CD14-positive monocyte (primary cell): ENCODE data around the gene KRT26. TPM values are rescaled to one million over a fixed set of nuclear protein-coding genes. Genes with fewer than 3 reads are reported as not detected.

Experiments used
- DNase-seq, 3 donors: peaks; one replicate each; pipeline ENCODE4 v3.0.0-alpha.2; 2011 to 2022
- H2AFZ ChIP-seq: 2 replicates; pipeline ENCODE4 v1.6.0; 2012; ENCODE audit warnings: mild to moderate bottlenecking, low read depth, low read length, inconsistent platforms; ENCODE audit not compliant: insufficient read depth, poor library complexity, severe bottlenecking
- H3K27ac ChIP-seq, 2 donors: 1 replicate in 1 of 2; 2 replicates in 1 of 2; pipeline ENCODE4 v1.5.1; 2012 to 2013; ENCODE audit warnings: low read length in 2 of 2, control low read depth in 1 of 2, inconsistent platforms in 1 of 2, low read depth in 1 of 2, mild to moderate bottlenecking in 1 of 2
- H3K27me3 ChIP-seq, 2 donors: one replicate each; pipeline versions ENCODE4 v1.6.0 to v1.6.1; 2011 to 2013; ENCODE audit warnings: low read length in 2 of 2; ENCODE audit not compliant: control insufficient read depth in 2 of 2, insufficient read depth in 2 of 2
- H3K36me3 ChIP-seq, 2 donors: replicated peaks in 1 of 2; 1 replicate in 1 of 2; 2 replicates in 1 of 2; pipeline versions ENCODE4 v1.5.1 to v1.6.1; 2012 to 2013; ENCODE audit warnings: low read length in 2 of 2, control low read depth in 1 of 2, inconsistent platforms in 1 of 2, mild to moderate bottlenecking in 1 of 2; ENCODE audit not compliant: insufficient read depth in 2 of 2, control insufficient read depth in 1 of 2
- H3K4me1 ChIP-seq, 2 donors: 1 replicate in 1 of 2; 2 replicates in 1 of 2; pipeline versions ENCODE4 v1.5.1 to v1.6.1; 2012 to 2013; ENCODE audit warnings: low read length in 2 of 2, control low read depth in 1 of 2, inconsistent platforms in 1 of 2, mild to moderate bottlenecking in 1 of 2, moderate library complexity in 1 of 2; ENCODE audit not compliant: insufficient read depth in 2 of 2, control insufficient read depth in 1 of 2
- H3K4me2 ChIP-seq: replicated peaks from 2 replicates; pipeline ENCODE3; 2012; ENCODE audit warnings: low read length, moderate library complexity, mild to moderate bottlenecking; ENCODE audit not compliant: poor library complexity, severe bottlenecking; ENCODE audit errors: extremely low read depth
- H3K4me3 ChIP-seq, 3 experiments: fragments of 200-600 bp in 1 of 3; sonication (generic) in 1 of 3; replicated peaks in 1 of 3; 1 replicate in 2 of 3; 2 replicates in 1 of 3; pipeline ENCODE4 v1.5.1; 2011 to 2013; ENCODE audit warnings: low read length in 3 of 3, mild to moderate bottlenecking in 3 of 3, control low read depth in 2 of 3, low read depth in 2 of 3, inconsistent platforms in 1 of 3, moderate library complexity in 1 of 3
- H3K79me2 ChIP-seq: 2 replicates; pipeline ENCODE4 v1.6.0; 2012; ENCODE audit warnings: mild to moderate bottlenecking, control low read depth, inconsistent platforms, low read length, moderate library complexity; ENCODE audit not compliant: insufficient read depth
- H3K9ac ChIP-seq: 2 replicates; pipeline ENCODE4 v1.6.0; 2017; ENCODE audit warnings: low read length, mild to moderate bottlenecking; ENCODE audit not compliant: insufficient read depth, poor library complexity, severe bottlenecking
- H3K9me3 ChIP-seq, 2 donors: replicated peaks in 1 of 2; 1 replicate in 1 of 2; 2 replicates in 1 of 2; pipeline versions ENCODE4 v1.5.1 to v1.6.1; 2012 to 2013; ENCODE audit warnings: low read length in 2 of 2, control low read depth in 1 of 2; ENCODE audit not compliant: control insufficient read depth in 1 of 2, insufficient read depth in 1 of 2
- H4K20me1 ChIP-seq: 2 replicates; pipeline ENCODE4 v1.6.0; 2012; ENCODE audit warnings: mild to moderate bottlenecking, low read length, control low read depth, moderate library complexity; ENCODE audit not compliant: insufficient read depth
- H3K27ac Mint-ChIP-seq, 7 donors: one replicate each; pipeline ENCODE4 v1.8.0; 2020; ENCODE audit warnings: mild to moderate bottlenecking in 7 of 7, mixed read lengths in 7 of 7, moderate library complexity in 6 of 7, inconsistent platforms in 2 of 7
- H3K27me3 Mint-ChIP-seq, 3 donors: one replicate each; pipeline ENCODE4 v1.8.0; 2021 to 2022; ENCODE audit warnings: low read depth in 3 of 3, mild to moderate bottlenecking in 3 of 3, mixed read lengths in 3 of 3, moderate library complexity in 3 of 3, inconsistent platforms in 1 of 3
- H3K36me3 Mint-ChIP-seq, 2 donors: one replicate each; pipeline ENCODE4 v1.8.0; 2020; ENCODE audit warnings: mixed read lengths in 2 of 2, inconsistent platforms in 1 of 2, mild to moderate bottlenecking in 1 of 2
- H3K4me1 Mint-ChIP-seq: one replicate; pipeline ENCODE4 v1.8.0; 2020; ENCODE audit warnings: mild to moderate bottlenecking, mixed read lengths
- H3K4me3 Mint-ChIP-seq, 2 donors: one replicate each; pipeline ENCODE4 v1.8.0; 2020; ENCODE audit warnings: mild to moderate bottlenecking in 2 of 2, mixed read lengths in 2 of 2, moderate library complexity in 1 of 2
- H3K9me3 Mint-ChIP-seq, 7 donors: one replicate each; pipeline ENCODE4 v1.8.0; 2020 to 2022; ENCODE audit warnings: mixed read lengths in 7 of 7, mild to moderate bottlenecking in 6 of 7, moderate library complexity in 6 of 7, inconsistent platforms in 2 of 7
- WGBS: methylation state at CpG from one replicate; pipeline ENCODE4 v1.1.5; 2013; ENCODE audit warnings: missing lambda C conversion rate; ENCODE audit not compliant: insufficient coverage; 5-methylcytosine and 5-hydroxymethylcytosine counted together
- intact Hi-C, 2 donors: fragments of 100-400 bp; cut with micrococcal nuclease; formaldehyde crosslinking; loops; one replicate each; pipeline versions ENCODE4 v1.15.0 to v1.15.1; 2023
- polyA plus RNA-seq, 3 donors: library from polyadenylated mRNA; depleted of rRNA in 1 of 3; unstranded in 2 of 3; stranded (reverse) in 1 of 3; fragments of 300-500 nt in 2 of 3; fragments of >200 nt in 1 of 3; fragmentation: Illumina TruSeq in 2 of 3; gene quantifications; 1 replicate in 2 of 3; 2 replicates in 1 of 3; pipeline ENCODE4 v1.2.3, GENCODE V29; 2012 to 2021
- TF ChIP-seq, protein P1 (sequence below): fragments of 200-600 bp; IDR thresholded peaks from one replicate; pipeline ENCODE4 v1.8.0; 2022; ENCODE audit warnings: antibody characterized with exemption, mild to moderate bottlenecking

The KRT26 gene
- polyA plus RNA-seq, 3 donors, result not detected

DNA sequence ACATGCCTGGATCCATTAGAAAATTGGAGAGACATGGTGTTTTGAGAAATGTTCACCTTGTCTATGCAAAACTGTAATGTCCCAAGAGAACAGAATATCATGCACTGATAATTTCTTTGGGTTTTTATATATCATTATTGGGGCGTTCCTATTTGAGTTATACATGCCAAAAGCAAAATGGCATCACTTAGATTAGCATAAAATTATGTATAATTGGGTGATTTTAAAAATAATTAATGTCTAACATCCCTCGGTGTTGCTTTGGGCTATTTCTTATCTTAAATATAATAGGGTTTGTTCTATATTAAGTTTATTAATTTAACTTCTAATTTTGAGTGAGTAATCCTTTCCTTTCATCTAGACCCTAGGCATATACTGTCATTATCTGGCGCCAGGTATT, 27.9 kb upstream of the KRT26 start, which contains the start of gene KRT28:
KRT28 (minus strand) TSS at position 101 of the 400 bp plus-strand sequence; CDS start at position 35, 66 bp downstream.
- DNase-seq, result no peak
- TF ChIP-seq, protein P1, sequence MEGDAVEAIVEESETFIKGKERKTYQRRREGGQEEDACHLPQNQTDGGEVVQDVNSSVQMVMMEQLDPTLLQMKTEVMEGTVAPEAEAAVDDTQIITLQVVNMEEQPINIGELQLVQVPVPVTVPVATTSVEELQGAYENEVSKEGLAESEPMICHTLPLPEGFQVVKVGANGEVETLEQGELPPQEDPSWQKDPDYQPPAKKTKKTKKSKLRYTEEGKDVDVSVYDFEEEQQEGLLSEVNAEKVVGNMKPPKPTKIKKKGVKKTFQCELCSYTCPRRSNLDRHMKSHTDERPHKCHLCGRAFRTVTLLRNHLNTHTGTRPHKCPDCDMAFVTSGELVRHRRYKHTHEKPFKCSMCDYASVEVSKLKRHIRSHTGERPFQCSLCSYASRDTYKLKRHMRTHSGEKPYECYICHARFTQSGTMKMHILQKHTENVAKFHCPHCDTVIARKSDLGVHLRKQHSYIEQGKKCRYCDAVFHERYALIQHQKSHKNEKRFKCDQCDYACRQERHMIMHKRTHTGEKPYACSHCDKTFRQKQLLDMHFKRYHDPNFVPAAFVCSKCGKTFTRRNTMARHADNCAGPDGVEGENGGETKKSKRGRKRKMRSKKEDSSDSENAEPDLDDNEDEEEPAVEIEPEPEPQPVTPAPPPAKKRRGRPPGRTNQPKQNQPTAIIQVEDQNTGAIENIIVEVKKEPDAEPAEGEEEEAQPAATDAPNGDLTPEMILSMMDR, result no peak
- H2AFZ ChIP-seq, result no peak within 1 kb of the TSS
- peaks cover 21 to 34% of the 10 kb centered on the region in 2 donors for H3K27me3 ChIP-seq
- H3K9ac ChIP-seq, result no peak within 1 kb of the TSS
- Mint-ChIP-seq H3K4me1 (no peaks in the 10 kb centered on the region), H3K4me3 (no peak within 1 kb of the TSS), H3K9me3 (no peaks in the 10 kb centered on the region), H3K36me3 (no peaks in the 10 kb centered on the region), H3K27ac (no peak within 1 kb of the TSS), H3K27me3 (peaks cover 10 to 23% (median 22%) of the 10 kb centered on the region in 3 donors)
- no peaks in the 10 kb centered on the region for H3K9me3 ChIP-seq
- no peaks in the 10 kb centered on the region for H3K4me1 ChIP-seq
- no peaks in the 10 kb centered on the region for H3K79me2 ChIP-seq
- H4K20me1 ChIP-seq, result no peaks in the 10 kb centered on the region
- no peak within 1 kb of the TSS for H3K4me3 ChIP-seq
- no peak within 1 kb of the TSS for H3K4me2 ChIP-seq
- intact Hi-C loops, result loop anchor here (5.0 kb wide), 1 partner anchor 847 kb away; no protein-coding TSS in a partner anchor
- no peak within 1 kb of the TSS for H3K27ac ChIP-seq
- H3K36me3 ChIP-seq, result no peaks in the 10 kb centered on the region
- WGBS, result no CpG with 5 or more reads among the region's 3 CpGs

DNA sequence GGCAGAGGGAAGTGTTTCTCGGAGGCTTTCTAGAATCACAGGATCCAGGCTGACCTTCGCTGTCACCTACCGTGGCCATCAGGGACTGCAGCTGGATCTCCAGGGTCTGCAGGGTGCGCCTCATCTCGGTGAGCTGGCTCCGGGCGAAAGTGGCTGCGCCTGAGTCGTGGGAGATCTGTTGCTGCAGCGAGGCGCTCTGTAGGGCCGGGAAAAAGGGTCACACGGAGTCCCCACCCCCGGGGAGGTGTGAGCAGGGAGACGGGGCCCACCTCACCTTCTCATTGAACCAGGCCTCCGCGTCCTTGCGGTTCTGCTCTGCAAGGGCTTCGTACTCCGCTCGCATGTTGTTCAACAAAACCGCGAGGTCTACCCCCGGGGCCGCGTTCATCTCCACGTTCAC, 24.8 kb upstream of the KRT26 start:
- no peaks in the 10 kb centered on the region for H3K9me3 ChIP-seq
- Mint-ChIP-seq H3K27ac (no peak overlapping the region), H3K36me3 (no peaks in the 10 kb centered on the region), H3K27me3 (peaks cover 16 to 28% (median 28%) of the 10 kb centered on the region in 3 donors), H3K4me3 (no peak overlapping the region), H3K9me3 (no peaks in the 10 kb centered on the region), H3K4me1 (no peaks in the 10 kb centered on the region)
- H2AFZ ChIP-seq, result no peak overlapping the region
- WGBS, result 80% methylated on average over 24 of the region's 27 CpGs
- peaks cover 19 to 31% of the 10 kb centered on the region in 2 donors for H3K27me3 ChIP-seq
- no peaks in the 10 kb centered on the region for H3K36me3 ChIP-seq
- H3K4me1 ChIP-seq, result no peaks in the 10 kb centered on the region
- no peak overlapping the region for H3K9ac ChIP-seq
- H3K79me2 ChIP-seq, result no peaks in the 10 kb centered on the region
- intact Hi-C loops, result no loop called here
- TF ChIP-seq, protein P1, result no peak
- no peak overlapping the region for H3K4me3 ChIP-seq
- H3K4me2 ChIP-seq, result no peak overlapping the region
- no peak for DNase-seq
- no peaks in the 10 kb centered on the region for H4K20me1 ChIP-seq
- no peak overlapping the region for H3K27ac ChIP-seq
